HepG2 (cell line): ENCODE measurements around the gene IRF2BPL. TPM values are rescaled to one million over a fixed set of nuclear protein-coding genes. Genes with fewer than 3 reads are reported as not detected.
A peak's percentile ranks its signal among the peaks of the same experiment; 100 is the strongest.

Experiments used
- AGO2 ChIP-seq: fragments of 200-400 bp; formaldehyde crosslinking; optimal IDR thresholded peaks from 2 replicates; pipeline ENCODE3; 2017; ENCODE audit warnings: mild to moderate bottlenecking, low read depth, low read length, moderate library complexity
- KDM6A ChIP-seq: IDR thresholded peaks from 2 replicates; pipeline ENCODE4 v1.6.1; 2016; ENCODE audit warnings: low read depth
- POLR2AphosphoS2 ChIP-seq: IDR thresholded peaks from 2 replicates; pipeline ENCODE4 v1.6.1; 2011; ENCODE audit warnings: low read depth, low read length, improper control_type of control experiment
- U2AF2 ChIP-seq: fragments of 200-400 bp; formaldehyde crosslinking; IDR thresholded peaks from 2 replicates; pipeline ENCODE4 v1.6.1; 2017; ENCODE audit warnings: low read depth, mild to moderate bottlenecking, low read length
- ZNF225 ChIP-seq: sonication (generic); formaldehyde crosslinking; IDR thresholded peaks from 2 replicates; pipeline ENCODE4 v1.4.0; 2020; ENCODE audit warnings: mild to moderate bottlenecking, missing genetic modification reagents
- ZNF746 ChIP-seq: sonication (generic); formaldehyde crosslinking; IDR thresholded peaks from 2 replicates; pipeline ENCODE4 v1.8.0; 2022; ENCODE audit warnings: mild to moderate bottlenecking, missing genetic modification reagents
- polyA plus RNA-seq, 8 experiments: library from polyadenylated mRNA; depleted of rRNA in 3 of 8; stranded (reverse) in 7 of 8; unstranded in 1 of 8; fragments of >200 nt; fragmentation: Illumina TruSeq in 4 of 8; extraction: Trizol in 4 of 8; gene quantifications; 2 replicates each; pipeline versions ENCODE4 v1.2.1 to v1.2.3, GENCODE V29; 2011 to 2016; ENCODE audit warnings: low read depth in 4 of 8, missing spikeins in 1 of 8, mixed read lengths in 1 of 8; ENCODE audit not compliant: insufficient read depth in 1 of 8
- total RNA-seq, 5 experiments: library from RNA; depleted of rRNA; stranded (reverse); fragments of >200 nt; fragmentation: Illumina TruSeq; extraction: Trizol; gene quantifications; 2 replicates each; pipeline ENCODE4 v1.2.3, GENCODE V29; 2016; ENCODE audit warnings: low read depth in 1 of 5
- TF ChIP-seq, protein P1 (sequence below): IDR thresholded peaks from 2 replicates; pipeline ENCODE4 v1.4.0; 2020; ENCODE audit warnings: mild to moderate bottlenecking, missing genetic modification reagents
- TF ChIP-seq, protein P2 (sequence below): sonication (generic); formaldehyde crosslinking; IDR thresholded peaks from 2 replicates; pipeline ENCODE4 v1.8.1; 2022; ENCODE audit warnings: low read depth, mild to moderate bottlenecking, missing genetic modification reagents
- TF ChIP-seq, protein P3 (sequence below): sonication (generic); formaldehyde crosslinking; IDR thresholded peaks from 2 replicates; pipeline ENCODE4 v1.4.0; 2020; ENCODE audit warnings: low read depth, mild to moderate bottlenecking, missing genetic modification reagents

Gene IRF2BPL
- total and polyA plus RNA-seq, 2 of the 13 experiments (the other 11 are each of a cell fraction or from before 2014, with no cell fraction given), result 6.6 to 8.4 TPM

DNA sequence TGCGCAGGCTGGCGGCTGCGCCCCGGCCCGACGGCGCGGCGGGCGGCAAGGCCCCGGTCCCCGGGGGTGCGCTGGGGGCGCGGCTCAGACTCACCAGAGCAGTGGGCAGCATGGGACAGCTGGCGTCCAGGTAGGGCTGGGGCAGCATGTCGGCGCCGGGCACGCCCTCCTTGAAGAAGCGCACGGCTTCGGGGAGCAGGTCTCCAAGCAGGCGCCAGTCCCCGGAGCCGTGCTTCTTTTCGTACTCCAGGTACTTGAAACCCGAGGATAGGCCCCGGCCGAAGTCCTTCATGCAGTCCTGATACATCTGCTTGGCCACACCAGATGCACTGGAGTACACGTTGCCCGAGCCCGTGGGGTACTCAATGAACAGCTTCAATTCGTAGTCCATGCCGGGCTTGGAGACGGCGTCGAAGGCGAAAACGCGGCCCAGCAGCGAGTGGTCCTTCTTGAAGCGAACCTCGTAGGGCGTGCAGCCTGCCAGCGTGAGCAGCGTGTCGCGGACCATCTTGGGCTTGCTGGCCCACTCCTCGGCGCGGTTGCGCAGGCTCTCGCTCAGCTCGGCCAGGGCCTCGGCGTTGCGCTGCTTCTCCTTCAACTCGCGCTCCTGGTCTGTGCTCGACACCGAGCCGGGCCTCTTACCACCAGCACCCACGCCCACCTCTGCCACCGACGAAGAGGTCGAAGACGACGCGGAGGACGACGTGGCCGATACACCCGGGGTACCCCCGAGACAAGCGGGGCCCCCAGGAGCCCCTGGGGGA lies 2.2 kb downstream of the IRF2BPL start (continued):
- TF ChIP-seq, protein P1, sequence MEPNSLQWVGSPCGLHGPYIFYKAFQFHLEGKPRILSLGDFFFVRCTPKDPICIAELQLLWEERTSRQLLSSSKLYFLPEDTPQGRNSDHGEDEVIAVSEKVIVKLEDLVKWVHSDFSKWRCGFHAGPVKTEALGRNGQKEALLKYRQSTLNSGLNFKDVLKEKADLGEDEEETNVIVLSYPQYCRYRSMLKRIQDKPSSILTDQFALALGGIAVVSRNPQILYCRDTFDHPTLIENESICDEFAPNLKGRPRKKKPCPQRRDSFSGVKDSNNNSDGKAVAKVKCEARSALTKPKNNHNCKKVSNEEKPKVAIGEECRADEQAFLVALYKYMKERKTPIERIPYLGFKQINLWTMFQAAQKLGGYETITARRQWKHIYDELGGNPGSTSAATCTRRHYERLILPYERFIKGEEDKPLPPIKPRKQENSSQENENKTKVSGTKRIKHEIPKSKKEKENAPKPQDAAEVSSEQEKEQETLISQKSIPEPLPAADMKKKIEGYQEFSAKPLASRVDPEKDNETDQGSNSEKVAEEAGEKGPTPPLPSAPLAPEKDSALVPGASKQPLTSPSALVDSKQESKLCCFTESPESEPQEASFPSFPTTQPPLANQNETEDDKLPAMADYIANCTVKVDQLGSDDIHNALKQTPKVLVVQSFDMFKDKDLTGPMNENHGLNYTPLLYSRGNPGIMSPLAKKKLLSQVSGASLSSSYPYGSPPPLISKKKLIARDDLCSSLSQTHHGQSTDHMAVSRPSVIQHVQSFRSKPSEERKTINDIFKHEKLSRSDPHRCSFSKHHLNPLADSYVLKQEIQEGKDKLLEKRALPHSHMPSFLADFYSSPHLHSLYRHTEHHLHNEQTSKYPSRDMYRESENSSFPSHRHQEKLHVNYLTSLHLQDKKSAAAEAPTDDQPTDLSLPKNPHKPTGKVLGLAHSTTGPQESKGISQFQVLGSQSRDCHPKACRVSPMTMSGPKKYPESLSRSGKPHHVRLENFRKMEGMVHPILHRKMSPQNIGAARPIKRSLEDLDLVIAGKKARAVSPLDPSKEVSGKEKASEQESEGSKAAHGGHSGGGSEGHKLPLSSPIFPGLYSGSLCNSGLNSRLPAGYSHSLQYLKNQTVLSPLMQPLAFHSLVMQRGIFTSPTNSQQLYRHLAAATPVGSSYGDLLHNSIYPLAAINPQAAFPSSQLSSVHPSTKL (CRISPR knock-in tag), result 0 out of 2 replicates have a peak, but pooled peaks have one; percentile 18
- TF ChIP-seq POLR2AphosphoS2, result no peak
- TF ChIP-seq, protein P2, sequence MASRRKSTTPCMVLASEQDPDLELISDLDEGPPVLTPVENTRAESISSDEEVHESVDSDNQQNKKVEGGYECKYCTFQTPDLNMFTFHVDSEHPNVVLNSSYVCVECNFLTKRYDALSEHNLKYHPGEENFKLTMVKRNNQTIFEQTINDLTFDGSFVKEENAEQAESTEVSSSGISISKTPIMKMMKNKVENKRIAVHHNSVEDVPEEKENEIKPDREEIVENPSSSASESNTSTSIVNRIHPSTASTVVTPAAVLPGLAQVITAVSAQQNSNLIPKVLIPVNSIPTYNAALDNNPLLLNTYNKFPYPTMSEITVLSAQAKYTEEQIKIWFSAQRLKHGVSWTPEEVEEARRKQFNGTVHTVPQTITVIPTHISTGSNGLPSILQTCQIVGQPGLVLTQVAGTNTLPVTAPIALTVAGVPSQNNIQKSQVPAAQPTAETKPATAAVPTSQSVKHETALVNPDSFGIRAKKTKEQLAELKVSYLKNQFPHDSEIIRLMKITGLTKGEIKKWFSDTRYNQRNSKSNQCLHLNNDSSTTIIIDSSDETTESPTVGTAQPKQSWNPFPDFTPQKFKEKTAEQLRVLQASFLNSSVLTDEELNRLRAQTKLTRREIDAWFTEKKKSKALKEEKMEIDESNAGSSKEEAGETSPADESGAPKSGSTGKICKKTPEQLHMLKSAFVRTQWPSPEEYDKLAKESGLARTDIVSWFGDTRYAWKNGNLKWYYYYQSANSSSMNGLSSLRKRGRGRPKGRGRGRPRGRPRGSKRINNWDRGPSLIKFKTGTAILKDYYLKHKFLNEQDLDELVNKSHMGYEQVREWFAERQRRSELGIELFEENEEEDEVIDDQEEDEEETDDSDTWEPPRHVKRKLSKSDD (CRISPR knock-in tag), result peak; percentile 86; the same call in 1 of the 2 replicates
- no peak for TF ChIP-seq ZNF746 (CRISPR knock-in tag)
- no peak for TF ChIP-seq KDM6A (CRISPR knock-in tag)
- TF ChIP-seq AGO2, result peak; percentile 78
- no peak for TF ChIP-seq U2AF2
- TF ChIP-seq, protein P3, sequence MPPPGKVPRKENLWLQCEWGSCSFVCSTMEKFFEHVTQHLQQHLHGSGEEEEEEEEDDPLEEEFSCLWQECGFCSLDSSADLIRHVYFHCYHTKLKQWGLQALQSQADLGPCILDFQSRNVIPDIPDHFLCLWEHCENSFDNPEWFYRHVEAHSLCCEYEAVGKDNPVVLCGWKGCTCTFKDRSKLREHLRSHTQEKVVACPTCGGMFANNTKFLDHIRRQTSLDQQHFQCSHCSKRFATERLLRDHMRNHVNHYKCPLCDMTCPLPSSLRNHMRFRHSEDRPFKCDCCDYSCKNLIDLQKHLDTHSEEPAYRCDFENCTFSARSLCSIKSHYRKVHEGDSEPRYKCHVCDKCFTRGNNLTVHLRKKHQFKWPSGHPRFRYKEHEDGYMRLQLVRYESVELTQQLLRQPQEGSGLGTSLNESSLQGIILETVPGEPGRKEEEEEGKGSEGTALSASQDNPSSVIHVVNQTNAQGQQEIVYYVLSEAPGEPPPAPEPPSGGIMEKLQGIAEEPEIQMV, result no peak
- TF ChIP-seq ZNF225 (CRISPR knock-in tag), result no peak
